Neural cell (in vitro differentiated cells): ENCODE results near the gene ETNK2. TPM values are rescaled to one million over a fixed set of nuclear protein-coding genes. Genes with fewer than 3 reads are reported as not detected.

Source experiments
- H2AFZ ChIP-seq: fragments of 200-600, 300-800 bp; sonication (generic), shearing (Covaris generic); 2 replicates; pipeline ENCODE4 v1.6.0; 2014; ENCODE audit warnings: low read depth, mild to moderate bottlenecking, antibody characterized with exemption, low read length, moderate library complexity
- H3F3A ChIP-seq: fragments of 200-600 bp; shearing (Covaris generic); 2 replicates; pipeline ENCODE4 v1.6.1; 2016; ENCODE audit warnings: mild to moderate bottlenecking, moderate library complexity, mixed read lengths, antibody characterized with exemption, low read length; ENCODE audit not compliant: insufficient read depth, poor library complexity, severe bottlenecking
- H3K27ac ChIP-seq: fragments of 200-600, 300-800 bp; sonication (generic), shearing (Covaris generic); 2 replicates; pipeline ENCODE4 v1.5.1; 2014; ENCODE audit warnings: mild to moderate bottlenecking, low read length, moderate library complexity
- H3K27me3 ChIP-seq: fragments of 300-800, 200-600 bp; sonication (generic), shearing (Covaris generic); 2 replicates; pipeline ENCODE4 v1.6.0; 2014; ENCODE audit warnings: mild to moderate bottlenecking, low read depth, low read length, moderate library complexity; ENCODE audit not compliant: insufficient read depth
- H3K36me3 ChIP-seq: fragments of 300-800, 200-600 bp; sonication (generic), shearing (Covaris generic); 2 replicates; pipeline ENCODE4 v1.5.1; 2014; ENCODE audit warnings: mild to moderate bottlenecking, antibody characterized with exemption, low read length, moderate library complexity; ENCODE audit not compliant: insufficient read depth
- H3K4me2 ChIP-seq: fragments of 300-800, 200-600 bp; sonication (generic), shearing (Covaris generic); 2 replicates; pipeline ENCODE4 v1.6.0; 2014; ENCODE audit warnings: mild to moderate bottlenecking, low read length
- H3K4me3 ChIP-seq: fragments of 300-800, 200-600 bp; sonication (generic), shearing (Covaris generic); 2 replicates; pipeline ENCODE4 v1.5.1; 2014; ENCODE audit warnings: mild to moderate bottlenecking, low read length, moderate library complexity
- H3K79me2 ChIP-seq: fragments of 200-600 bp; shearing (Covaris generic); replicated peaks from 2 replicates; pipeline ENCODE4 v1.6.0; 2014; ENCODE audit warnings: mild to moderate bottlenecking, low read length, moderate library complexity; ENCODE audit not compliant: insufficient read depth
- H3K9ac ChIP-seq: fragments of 300-800, 200-600 bp; sonication (generic), shearing (Covaris generic); 2 replicates; pipeline ENCODE4 v1.6.1; 2016; ENCODE audit warnings: mild to moderate bottlenecking, low read length, mixed read lengths
- H3K9me2 ChIP-seq: fragments of 200-600 bp; shearing (Covaris generic); 2 replicates; pipeline ENCODE4 v1.6.1; 2016; ENCODE audit warnings: mild to moderate bottlenecking, low read length, mixed read lengths; ENCODE audit not compliant: insufficient read depth
- H3K9me3 ChIP-seq: fragments of 200-600, 300-800 bp; sonication (generic), shearing (Covaris generic); 2 replicates; pipeline ENCODE4 v1.6.1; 2016; ENCODE audit warnings: mild to moderate bottlenecking, mixed run types, low read length, moderate library complexity, mixed read lengths
- H4K20me1 ChIP-seq: fragments of 200-600 bp; shearing (Covaris generic); 2 replicates; pipeline ENCODE4 v1.6.1; 2016; ENCODE audit warnings: mild to moderate bottlenecking, mixed run types; ENCODE audit not compliant: insufficient read depth
- EP300 ChIP-seq: fragments of 450-650 bp; conservative IDR thresholded peaks from 2 replicates; pipeline ENCODE4 v1.6.1; 2014; ENCODE audit warnings: antibody characterized with exemption, mild to moderate bottlenecking, moderate library complexity; ENCODE audit not compliant: poor library complexity, severe bottlenecking
- EZH2 ChIP-seq: fragments of 200-600, 300-800 bp; shearing (Covaris generic), sonication (generic); IDR thresholded peaks from 2 replicates; pipeline ENCODE4 v1.6.1; 2014; ENCODE audit warnings: antibody characterized with exemption, low read length, borderline replicate concordance, mild to moderate bottlenecking; ENCODE audit not compliant: insufficient read depth, poor library complexity, severe bottlenecking
- MXI1 ChIP-seq: fragments of 450-650 bp; conservative IDR thresholded peaks from 2 replicates; pipeline ENCODE4 v1.6.1; 2014; ENCODE audit warnings: antibody characterized with exemption, mild to moderate bottlenecking; ENCODE audit not compliant: poor library complexity, severe bottlenecking
- POLR2AphosphoS5 ChIP-seq: IDR thresholded peaks from 2 replicates; pipeline ENCODE4 v1.6.1; 2012
- RAD21 ChIP-seq: fragments of 450-650 bp; conservative IDR thresholded peaks from 2 replicates; pipeline ENCODE4 v1.6.1; 2014; ENCODE audit warnings: antibody characterized with exemption, mild to moderate bottlenecking, moderate library complexity
- SMC3 ChIP-seq: fragments of 450-650 bp; conservative IDR thresholded peaks from 2 replicates; pipeline ENCODE4 v1.6.1; 2014; ENCODE audit warnings: antibody characterized with exemption, mild to moderate bottlenecking, moderate library complexity; ENCODE audit not compliant: poor library complexity
- TAF1 ChIP-seq: IDR thresholded peaks from 2 replicates; pipeline ENCODE4 v1.6.1; 2012; ENCODE audit warnings: low read depth
- polyA plus RNA-seq: library from polyadenylated mRNA; depleted of rRNA; stranded (reverse); fragments of >200 nt; gene quantifications from 2 replicates; pipeline ENCODE4 v1.2.3, GENCODE V29; 2014
- TF ChIP-seq, protein P1 (sequence below): fragments of 450-650 bp; IDR thresholded peaks from 2 replicates; pipeline ENCODE4 v1.5.1; 2014; ENCODE audit warnings: antibody characterized with exemption, mild to moderate bottlenecking, moderate library complexity; ENCODE audit not compliant: poor library complexity, severe bottlenecking
- TF ChIP-seq, protein P2 (sequence below): IDR thresholded peaks from 2 replicates; pipeline ENCODE4 v1.6.1; 2012; ENCODE audit warnings: borderline replicate concordance

The ETNK2 gene
- polyA plus RNA-seq, 1 donor from 2014 or later, result 26.7 TPM

DNA sequence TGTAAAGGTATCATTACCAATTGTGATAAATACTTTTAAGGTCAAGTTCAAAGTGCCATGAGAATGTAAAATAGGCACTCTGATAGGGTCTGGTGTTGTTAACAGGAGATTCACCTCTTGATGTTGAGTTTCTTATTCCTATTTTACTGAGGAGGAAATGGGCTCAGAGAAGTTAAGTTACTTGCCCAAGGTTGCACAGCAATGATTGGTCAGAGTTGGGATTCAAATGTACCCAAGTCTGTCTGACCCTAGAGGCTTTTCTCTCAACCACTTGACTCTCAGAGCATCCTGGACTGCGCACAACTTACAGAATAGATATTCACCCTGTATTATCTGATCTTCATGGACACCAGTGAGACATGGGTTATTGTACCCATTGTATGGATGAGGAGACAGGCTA is 45.0 kb downstream of the ETNK2 start:
- peaks cover 92% of the 10 kb centered on the region for H3K27me3 ChIP-seq
- H3K4me3 ChIP-seq, result no peak overlapping the region
- TF ChIP-seq MXI1 (no peak), TAF1 (no peak), POLR2AphosphoS5 (no peak), EZH2 (no peak), SMC3 (no peak), RAD21 (no peak), EP300 (no peak)
- TF ChIP-seq, protein P1, sequence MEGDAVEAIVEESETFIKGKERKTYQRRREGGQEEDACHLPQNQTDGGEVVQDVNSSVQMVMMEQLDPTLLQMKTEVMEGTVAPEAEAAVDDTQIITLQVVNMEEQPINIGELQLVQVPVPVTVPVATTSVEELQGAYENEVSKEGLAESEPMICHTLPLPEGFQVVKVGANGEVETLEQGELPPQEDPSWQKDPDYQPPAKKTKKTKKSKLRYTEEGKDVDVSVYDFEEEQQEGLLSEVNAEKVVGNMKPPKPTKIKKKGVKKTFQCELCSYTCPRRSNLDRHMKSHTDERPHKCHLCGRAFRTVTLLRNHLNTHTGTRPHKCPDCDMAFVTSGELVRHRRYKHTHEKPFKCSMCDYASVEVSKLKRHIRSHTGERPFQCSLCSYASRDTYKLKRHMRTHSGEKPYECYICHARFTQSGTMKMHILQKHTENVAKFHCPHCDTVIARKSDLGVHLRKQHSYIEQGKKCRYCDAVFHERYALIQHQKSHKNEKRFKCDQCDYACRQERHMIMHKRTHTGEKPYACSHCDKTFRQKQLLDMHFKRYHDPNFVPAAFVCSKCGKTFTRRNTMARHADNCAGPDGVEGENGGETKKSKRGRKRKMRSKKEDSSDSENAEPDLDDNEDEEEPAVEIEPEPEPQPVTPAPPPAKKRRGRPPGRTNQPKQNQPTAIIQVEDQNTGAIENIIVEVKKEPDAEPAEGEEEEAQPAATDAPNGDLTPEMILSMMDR, result no peak
- TF ChIP-seq, protein P2, sequence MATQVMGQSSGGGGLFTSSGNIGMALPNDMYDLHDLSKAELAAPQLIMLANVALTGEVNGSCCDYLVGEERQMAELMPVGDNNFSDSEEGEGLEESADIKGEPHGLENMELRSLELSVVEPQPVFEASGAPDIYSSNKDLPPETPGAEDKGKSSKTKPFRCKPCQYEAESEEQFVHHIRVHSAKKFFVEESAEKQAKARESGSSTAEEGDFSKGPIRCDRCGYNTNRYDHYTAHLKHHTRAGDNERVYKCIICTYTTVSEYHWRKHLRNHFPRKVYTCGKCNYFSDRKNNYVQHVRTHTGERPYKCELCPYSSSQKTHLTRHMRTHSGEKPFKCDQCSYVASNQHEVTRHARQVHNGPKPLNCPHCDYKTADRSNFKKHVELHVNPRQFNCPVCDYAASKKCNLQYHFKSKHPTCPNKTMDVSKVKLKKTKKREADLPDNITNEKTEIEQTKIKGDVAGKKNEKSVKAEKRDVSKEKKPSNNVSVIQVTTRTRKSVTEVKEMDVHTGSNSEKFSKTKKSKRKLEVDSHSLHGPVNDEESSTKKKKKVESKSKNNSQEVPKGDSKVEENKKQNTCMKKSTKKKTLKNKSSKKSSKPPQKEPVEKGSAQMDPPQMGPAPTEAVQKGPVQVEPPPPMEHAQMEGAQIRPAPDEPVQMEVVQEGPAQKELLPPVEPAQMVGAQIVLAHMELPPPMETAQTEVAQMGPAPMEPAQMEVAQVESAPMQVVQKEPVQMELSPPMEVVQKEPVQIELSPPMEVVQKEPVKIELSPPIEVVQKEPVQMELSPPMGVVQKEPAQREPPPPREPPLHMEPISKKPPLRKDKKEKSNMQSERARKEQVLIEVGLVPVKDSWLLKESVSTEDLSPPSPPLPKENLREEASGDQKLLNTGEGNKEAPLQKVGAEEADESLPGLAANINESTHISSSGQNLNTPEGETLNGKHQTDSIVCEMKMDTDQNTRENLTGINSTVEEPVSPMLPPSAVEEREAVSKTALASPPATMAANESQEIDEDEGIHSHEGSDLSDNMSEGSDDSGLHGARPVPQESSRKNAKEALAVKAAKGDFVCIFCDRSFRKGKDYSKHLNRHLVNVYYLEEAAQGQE, result no peak
- no peaks in the 10 kb centered on the region for H3K9me3 ChIP-seq
- no peaks in the 10 kb centered on the region for H3K36me3 ChIP-seq
- H3K9me2 ChIP-seq, result no peaks in the 10 kb centered on the region
- no peaks in the 10 kb centered on the region for H4K20me1 ChIP-seq
- no peak overlapping the region for H3K9ac ChIP-seq
- no peak overlapping the region for H2AFZ ChIP-seq
- H3K79me2 ChIP-seq, result no peaks in the 10 kb centered on the region
- no peak overlapping the region for H3K4me2 ChIP-seq
- no peaks in the 10 kb centered on the region for H3F3A ChIP-seq
- no peak overlapping the region for H3K27ac ChIP-seq

DNA sequence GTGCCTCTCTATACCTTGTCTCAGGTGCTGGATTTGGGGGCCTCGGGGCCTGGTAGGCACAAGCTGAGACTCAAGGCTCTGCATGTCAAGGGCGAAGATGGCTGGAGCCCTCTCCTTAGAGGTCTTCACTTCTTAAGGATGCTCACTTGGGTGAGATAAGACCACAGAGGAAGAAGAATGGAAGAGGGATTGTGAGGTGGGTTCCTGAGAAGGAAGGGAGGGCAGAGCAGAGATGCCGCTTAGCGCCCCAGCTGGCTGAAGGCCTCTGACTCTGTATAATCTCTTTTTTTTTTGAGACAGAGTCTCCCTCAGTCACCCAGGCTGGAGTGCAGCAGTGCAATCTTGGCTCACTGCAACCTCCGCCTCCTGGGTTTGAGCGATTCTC is 46.7 kb downstream of the ETNK2 start:
- H3K4me3 ChIP-seq, result no peak overlapping the region
- no peaks in the 10 kb centered on the region for H3K79me2 ChIP-seq
- no peaks in the 10 kb centered on the region for H3K36me3 ChIP-seq
- TF ChIP-seq POLR2AphosphoS5, result no peak
- TF ChIP-seq SMC3, result no peak
- no peak for TF ChIP-seq TAF1
- no peak for TF ChIP-seq MXI1
- no peak for TF ChIP-seq EP300
- TF ChIP-seq, protein P1, result no peak
- TF ChIP-seq, protein P2, result no peak
- H3K27me3 ChIP-seq, result peaks cover 75% of the 10 kb centered on the region
- no peak overlapping the region for H2AFZ ChIP-seq
- H3K9ac ChIP-seq, result no peak overlapping the region
- H3K4me2 ChIP-seq, result no peak overlapping the region
- no peaks in the 10 kb centered on the region for H3K9me3 ChIP-seq
- H3K27ac ChIP-seq, result no peak overlapping the region
- no peaks in the 10 kb centered on the region for H4K20me1 ChIP-seq
- no peaks in the 10 kb centered on the region for H3K9me2 ChIP-seq
- H3F3A ChIP-seq, result no peaks in the 10 kb centered on the region
